GM18511 (cell line): ENCODE measurements around the gene MADCAM1.
A peak's percentile ranks its signal among the peaks of the same experiment; 100 is the strongest.

Source experiments
- ATAC-seq: cut with Tn5 transposase; IDR thresholded peaks from one replicate; pipeline ENCODE4 v1.9.1; 2021; ENCODE audit warnings: mild to moderate bottlenecking, moderate library complexity; ENCODE audit not compliant: unreplicated experiment

The MADCAM1 gene

DNA sequence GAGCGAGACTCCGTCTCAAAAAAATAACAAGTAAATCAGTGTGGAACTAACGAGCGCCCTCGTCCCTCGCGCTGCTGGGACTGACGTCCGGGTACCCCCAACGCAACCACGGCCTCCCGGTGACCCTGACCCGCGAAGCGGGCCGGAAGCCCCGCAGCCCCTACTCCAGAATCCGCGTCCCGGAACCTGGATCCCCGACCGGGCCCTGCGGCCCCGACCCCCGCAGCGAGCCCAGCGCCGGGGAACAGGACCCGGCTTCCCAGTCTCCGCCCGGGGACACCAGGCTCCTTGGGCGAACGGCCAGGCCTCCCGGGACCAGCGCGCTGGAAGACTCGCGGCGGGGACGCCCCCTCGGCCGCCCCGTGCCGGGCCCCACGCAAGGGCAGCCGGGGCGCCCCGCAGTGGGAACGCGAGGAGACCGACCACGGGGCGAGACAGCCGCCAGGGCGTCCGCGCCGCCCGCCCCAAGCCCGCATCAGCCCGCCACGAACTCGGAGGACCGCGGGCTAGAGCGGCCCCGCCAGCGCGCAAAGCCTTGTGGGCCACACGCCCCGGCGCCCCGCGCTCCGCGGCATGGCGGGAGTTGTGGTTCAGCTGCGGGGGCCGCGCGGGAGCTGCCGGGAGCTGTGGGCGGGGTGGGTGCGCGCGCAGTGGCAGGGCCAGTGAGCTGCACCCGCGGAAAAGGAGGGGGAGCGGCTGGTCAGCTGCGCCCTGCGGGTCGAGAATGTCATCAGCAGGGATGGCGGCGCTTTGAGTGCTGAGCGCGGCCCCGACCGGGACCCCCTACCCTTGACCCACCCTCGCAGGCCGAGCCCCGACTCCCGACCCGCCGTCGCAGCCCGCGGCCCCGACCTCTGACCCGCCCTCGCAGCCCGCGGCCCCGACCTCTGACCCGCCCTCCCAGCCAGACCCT is 7.5 kb upstream of the MADCAM1 start:
- peak; percentile 88 for ATAC-seq

DNA sequence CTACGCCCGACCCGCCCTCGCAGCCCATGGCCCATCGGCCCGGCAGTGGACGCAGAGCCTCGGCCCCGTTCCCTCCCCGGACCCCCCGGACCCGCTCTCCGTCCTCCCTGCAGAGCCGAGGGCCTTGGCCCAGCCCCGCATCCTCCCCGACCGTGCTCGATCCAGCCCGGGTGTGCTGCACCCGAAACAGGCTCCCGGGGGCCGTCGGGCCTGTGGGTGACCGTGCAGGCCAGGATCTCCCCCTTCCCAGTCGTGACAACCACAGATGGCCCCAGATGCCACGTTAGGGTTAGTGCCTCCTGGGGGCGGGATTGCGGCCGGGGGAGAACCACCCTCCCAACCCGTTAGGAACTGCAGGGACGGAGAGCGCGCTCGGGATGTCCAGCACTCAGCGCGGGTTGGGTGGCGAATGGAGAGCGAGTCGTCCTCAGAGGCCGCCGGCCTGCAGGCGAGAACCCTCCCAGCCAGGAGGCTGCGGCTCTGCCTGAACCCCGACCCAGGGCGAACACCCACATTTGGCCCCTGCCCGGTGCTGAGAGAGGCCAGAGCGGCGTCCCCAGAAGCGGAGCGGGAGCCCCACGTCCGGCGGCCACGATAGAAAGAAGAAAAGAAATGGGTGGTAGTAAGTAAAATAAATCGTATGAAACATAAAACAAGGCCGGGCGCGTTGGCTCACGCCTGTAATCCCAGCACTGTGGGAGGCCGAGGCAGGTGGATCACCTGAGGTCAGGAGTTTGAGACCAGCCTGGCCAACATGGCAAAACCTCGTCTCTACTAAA is 6.7 kb upstream of the MADCAM1 start:
- ATAC-seq, result peak; percentile 6

DNA sequence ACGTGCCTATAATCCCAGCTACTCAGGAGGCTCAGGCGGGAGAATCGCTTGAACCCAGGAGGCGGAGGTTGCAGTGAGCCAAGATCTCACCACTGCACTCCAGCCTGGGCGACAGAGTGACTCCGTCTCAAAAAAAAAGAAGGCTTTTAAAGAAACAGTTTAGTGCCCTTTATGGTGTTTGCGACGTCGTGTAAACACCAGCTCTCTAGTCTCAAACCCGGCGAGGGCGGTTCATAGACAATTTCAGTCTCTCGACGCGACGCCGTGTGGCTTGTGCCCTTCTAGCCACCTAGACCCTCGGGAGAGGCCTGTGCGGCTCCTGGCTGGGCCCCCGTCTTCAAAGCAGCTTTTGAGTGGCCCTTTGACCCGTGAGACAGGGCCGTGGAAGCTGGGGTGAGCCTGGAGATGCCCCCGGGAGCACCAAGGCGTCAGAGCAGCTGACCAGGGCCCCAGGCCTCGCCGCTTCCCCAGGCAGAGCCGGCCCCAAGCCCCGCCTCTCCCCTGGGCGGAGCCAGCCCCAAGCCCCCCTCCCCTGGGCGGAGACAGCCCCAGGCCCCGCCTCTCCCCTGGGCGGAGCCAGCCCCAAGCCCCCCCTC is 5.0 kb upstream of the MADCAM1 start:
- no peak for ATAC-seq

DNA sequence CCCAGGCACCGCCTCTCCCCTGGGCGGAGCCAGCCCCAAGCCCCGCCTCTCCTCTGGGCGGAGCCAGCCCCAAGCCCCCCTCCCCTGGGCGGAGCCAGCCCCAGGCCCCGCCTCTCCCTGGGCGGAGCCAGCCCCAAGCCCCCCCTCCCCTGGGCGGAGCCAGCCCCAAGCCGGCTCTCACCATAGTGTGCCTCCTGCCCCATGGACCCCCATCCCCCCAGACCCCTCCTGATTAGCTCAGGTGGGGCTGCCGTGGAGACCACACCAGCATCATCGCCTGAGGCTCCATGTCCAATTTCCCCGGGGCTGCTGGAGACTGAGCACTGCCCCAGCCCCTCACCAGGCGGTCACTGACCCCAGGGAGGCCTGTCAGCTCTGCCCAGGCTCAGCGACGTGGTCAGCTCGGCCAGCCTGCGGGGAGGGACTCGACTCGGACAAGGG is 4.2 kb upstream of the MADCAM1 start:
- no peak for ATAC-seq

DNA sequence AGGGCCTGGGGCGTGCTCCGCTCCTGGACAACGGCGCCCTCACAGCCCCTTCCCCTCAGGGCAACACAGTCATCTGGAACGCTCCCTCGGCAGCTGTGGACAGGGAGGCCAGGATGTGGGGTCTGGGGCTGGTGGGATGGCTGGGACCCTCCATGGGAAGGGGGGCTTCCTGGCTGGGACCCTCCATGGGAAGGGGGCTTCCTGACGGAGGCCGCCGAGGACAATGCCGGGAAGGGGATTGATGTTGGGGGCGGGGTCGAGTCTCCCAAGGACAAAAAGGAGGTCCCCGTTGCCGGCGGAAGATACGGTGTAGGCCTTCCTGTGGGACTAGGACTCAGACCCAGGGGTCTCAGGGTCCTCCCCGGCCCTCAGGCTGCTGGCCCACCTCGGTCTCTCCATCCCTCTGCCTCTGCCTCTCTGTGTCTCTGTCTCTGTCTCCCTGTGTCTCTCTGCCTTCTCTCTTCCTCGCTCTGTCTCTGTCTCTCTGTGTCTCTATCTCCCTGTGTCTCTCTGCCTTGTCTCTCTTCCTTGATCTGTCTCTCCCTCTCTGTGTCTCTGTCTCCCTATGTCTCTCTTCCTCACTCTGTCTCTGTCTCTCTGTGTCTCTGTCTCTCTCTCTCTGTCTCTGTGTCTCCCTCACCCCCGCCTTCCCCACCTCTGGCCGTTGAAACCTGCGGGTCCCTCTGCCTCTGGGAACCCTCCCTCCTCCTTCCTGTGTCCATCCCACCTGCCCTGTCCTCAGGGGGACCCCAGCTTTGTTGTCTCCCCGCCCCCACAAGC is 2.7 kb upstream of the MADCAM1 start:
- no peak for ATAC-seq

DNA sequence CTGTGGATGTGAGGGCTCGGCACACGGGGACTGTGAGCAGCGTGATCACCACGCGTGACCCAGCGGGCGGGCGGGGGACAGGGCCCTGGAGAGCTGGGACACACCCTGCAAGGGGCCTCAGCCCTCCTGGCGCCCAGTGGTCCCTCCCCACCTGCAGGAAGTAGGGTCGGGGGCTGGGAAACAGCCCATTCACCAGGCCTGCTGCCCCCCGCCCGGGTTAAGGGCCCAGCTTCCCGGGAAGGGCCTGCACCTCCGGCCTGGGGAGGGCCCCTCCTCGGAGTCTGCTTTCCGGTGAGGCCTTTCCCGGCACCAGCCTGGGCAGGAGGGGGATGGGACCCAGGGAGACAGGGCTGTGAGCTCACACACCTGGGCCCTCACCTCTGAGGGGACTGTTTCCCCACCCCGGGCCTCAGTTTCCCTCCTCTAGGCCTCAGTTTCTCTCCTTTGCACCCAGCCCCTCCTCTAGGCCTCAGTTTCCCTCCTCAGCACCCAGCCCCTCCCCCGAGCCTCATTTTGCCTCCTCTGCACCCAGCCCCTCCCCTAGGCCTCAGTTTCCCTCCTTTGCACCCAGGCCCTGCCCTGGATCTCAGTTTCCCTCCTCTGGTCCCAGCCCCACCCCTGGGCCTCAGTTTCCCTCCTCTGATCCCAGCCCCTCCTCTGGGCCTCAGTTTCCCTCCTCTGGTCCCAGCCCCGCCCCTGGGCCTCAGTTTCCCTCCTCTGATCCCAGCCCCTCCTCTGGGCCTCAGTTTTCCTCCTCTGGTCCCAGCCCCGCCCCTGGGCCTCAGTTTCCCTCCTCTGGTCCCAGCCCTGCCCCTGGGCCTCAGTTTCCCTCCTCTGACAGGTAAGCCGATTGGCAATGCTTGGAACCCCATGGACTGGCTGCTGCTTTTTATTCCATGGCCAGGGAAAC is 1.9 kb upstream of the MADCAM1 start:
- no peak for ATAC-seq

DNA sequence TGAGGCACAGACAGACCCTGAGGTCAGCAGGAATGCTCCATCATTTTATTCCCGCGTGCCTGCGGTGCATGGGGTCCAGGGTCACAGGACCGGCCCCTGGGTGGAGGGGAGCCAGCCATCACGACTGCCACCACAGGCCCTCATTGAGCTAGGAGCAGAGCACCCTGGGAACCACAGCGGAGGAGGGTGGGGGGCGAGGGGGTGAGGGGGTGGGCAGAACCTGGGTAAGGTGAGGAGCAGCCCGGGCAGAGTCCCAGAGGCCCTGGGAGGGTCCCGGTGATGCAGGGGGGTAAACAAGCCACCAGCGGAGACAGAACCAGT is 1.2 kb upstream of the MADCAM1 start:
- no peak for ATAC-seq

DNA sequence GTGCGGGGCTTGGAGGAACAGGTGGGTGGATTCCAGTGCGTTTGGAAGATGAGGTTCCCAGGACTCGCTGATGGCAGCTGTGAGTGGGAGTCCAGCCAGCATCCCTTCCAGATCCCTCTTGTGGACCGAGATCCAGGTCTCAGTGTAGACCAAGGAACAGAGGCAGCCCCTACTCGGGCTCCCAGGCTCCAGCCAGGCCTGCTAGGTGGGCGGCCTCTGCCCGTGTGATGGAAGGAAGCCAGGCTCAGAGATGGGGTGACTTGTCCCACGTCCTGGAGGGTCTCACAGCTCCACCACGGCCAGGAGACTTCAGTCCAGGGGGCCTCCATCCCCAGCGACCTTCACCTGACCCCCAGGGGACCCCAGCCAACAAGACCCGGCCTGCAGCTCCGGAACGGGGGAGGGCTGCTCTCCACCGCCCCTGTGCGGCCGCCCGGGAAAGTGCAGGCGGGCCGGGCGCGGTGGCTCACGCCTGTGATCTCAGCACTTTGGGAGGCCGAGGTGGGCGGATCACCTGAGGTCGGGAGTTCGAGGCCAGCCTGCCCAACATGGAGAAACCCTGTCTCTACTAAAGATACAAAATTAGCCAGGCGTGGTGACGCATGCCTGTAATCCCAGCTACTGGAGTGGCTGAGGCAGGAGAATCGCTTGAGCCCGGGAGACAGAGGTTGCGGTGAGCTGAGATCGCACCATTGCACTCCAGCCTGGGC is 729 bp upstream of the MADCAM1 start:
- ATAC-seq, result no peak

DNA sequence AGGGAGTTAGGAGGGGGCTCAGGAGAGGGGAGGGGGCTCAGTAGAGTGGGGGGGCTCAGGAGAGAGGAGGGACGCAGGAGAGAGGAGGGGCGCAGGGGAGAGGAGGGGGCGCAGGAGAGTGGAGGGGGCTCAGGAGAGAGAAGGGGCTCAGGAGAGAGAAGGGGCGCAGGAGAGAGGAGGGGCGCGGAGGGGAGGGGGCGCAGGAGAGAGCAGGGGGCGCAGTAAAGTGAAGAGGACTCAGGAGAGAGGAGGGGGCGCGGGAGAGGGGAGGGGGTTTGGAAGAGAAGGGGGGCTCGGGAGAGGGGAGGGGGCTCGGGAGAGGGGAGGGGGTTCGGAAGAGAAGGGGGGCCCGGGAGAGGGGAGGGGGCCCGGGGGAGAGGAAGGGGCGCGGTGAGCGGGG is 700 bp downstream of the MADCAM1 start:
- ATAC-seq, result no peak

DNA sequence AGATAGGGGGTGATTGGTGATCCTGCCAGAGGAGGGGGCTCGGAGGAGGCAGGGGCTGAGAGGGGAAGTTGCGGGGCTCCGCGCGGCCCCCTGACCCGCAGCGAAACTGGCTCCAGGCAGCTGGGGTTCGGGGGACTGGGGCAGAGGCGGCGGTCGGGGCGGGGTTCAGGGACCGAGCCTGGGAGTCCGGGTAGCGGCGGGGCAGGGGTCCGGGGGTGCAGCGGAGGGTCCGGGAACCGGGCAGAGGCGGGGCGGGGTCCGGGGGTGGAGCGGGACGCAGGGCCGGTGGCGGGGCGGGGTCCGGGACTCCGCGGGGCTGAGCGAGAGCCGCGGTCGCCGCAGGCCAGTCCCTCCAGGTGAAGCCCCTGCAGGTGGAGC is 1.2 kb downstream of the MADCAM1 start:
- ATAC-seq, result no peak

DNA sequence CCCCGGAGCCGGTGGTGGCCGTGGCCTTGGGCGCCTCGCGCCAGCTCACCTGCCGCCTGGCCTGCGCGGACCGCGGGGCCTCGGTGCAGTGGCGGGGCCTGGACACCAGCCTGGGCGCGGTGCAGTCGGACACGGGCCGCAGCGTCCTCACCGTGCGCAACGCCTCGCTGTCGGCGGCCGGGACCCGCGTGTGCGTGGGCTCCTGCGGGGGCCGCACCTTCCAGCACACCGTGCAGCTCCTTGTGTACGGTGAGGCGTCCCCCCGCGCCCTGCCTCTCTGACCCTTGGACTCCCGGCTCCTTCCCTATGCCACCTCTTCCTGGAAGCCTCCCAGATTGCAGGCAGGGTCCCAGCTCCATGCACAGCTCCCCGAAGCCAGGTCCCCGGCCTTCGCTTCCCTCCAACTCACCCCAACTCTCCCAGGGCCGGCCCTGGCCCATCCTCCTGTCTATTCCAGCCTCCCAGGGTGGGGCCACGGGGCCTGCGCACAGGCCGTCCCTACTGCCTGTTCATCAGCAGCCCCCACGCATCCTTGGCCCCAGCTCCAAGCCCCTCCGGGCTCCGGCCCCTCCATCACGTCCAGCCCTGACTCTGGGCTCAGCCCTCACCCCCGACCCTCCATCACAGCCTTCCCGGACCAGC is 1.7 kb downstream of the MADCAM1 start:
- ATAC-seq, result no peak

DNA sequence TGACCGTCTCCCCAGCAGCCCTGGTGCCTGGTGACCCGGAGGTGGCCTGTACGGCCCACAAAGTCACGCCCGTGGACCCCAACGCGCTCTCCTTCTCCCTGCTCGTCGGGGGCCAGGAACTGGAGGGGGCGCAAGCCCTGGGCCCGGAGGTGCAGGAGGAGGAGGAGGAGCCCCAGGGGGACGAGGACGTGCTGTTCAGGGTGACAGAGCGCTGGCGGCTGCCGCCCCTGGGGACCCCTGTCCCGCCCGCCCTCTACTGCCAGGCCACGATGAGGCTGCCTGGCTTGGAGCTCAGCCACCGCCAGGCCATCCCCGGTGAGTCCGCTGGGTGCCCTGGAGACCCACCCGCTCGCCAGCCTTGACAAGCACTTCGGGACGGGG is 2.2 kb downstream of the MADCAM1 start:
- no peak for ATAC-seq

DNA sequence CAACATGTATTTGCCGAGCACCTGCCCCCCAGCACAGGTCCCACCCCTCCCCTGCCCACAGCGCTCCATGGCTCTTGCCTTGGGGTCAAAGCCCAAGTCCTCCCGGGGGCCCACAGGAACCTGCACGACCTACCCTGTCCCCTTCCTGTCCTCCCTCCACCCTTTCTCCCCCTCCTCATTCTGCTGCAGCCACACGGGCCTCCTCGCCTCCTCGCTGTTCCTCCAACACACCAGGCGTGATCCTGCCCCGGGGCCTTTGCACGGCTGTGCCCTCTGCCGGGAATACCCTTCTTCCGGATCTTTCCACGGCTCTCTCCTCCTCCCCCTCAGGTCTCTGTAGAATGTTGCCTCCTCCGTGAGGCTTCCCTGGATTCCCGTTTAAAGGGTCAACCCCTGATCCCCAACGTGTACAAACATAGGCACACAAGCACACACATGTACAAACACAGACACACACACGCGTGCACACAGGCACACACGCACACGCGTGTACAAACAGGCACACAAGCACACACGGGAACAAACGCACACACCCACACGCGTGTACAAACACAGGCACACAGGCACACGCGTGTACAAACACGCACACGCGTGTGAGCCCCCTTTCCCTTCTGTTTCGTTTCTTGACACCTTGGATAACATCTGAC is 2.8 kb downstream of the MADCAM1 start:
- ATAC-seq, result no peak

DNA sequence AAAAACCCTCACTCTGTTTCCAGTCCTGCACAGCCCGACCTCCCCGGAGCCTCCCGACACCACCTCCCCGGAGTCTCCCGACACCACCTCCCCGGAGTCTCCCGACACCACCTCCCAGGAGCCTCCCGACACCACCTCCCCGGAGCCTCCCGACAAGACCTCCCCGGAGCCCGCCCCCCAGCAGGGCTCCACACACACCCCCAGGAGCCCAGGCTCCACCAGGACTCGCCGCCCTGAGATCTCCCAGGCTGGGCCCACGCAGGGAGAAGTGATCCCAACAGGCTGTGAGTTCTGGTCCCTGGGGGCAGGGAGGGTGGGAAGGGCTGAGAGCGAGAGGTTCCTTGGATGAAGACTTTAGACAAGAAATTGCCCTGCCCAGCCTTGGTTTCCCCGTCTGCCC is 5.4 kb downstream of the MADCAM1 start:
- no peak for ATAC-seq

DNA sequence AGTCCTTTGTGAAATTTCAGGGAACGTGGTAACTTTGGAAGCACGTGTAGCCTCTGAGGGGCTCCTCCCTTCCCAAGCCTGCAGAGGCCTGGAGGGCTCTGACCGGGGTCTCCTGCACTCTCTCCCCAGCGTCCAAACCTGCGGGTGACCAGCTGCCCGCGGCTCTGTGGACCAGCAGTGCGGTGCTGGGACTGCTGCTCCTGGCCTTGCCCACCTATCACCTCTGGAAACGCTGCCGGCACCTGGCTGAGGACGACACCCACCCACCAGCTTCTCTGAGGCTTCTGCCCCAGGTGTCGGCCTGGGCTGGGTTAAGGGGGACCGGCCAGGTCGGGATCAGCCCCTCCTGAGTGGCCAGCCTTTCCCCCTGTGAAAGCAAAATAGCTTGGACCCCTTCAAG is 8.3 kb downstream of the MADCAM1 start:
- no peak for ATAC-seq

DNA sequence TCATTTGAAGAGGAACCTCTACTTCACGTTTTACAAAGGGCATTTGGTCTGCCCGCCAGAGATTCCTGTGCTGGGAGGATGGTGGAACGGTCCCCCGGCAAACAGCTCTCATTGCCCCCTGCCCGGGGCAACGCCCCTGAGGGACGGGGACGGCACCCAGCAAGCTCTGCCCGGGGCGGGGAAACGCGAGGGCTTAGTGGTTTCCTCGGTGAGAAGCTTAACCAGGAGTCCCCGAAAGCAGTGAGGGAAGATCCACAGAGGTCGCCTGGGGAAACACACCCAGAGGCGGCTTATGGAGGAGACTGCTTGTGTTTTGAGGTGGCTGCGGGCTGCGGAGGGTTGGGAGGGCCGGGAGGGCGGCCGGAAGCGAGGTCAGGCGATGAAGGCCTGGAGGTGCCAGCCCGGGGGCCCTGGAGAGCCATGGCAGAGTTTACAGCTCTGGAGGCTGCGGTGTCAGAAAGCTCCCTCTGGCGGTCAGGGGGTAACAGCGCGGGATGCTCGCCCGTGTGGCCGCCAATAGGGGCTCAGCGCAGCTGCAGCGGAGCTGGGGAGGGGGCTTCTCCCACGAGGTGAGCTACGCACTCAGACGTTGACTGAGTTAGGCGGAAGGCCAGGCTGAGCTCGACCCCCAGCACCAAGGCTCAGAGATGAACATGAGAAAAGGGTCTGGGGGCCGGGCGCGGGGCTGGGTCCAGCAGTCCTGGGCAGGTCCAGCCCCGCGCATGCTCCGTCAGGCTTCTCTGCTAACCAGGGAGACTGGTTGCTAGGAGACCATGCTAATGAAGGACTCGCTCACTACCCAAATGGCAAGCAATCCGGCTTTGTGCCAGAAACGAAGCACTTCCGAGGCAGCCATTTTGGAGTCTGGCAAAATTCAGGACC is 10.4 kb downstream of the MADCAM1 start:
- ATAC-seq, result peak; percentile 73
